H1 (cell line): ENCODE data around the gene VPS26A. TPM values are rescaled to one million over a fixed set of nuclear protein-coding genes. Genes with fewer than 3 reads are reported as not detected.

ENCODE experiments used
- CTCF ChIA-PET: fragments of 300-600 bp; sonication (Branson Sonifier 250); formaldehyde crosslinking; loops from one replicate; lab custom pipeline; 2021; ENCODE audit not compliant: partially characterized antibody; lab: Charles Lee
- POLR2A ChIA-PET: fragments of 300-600 bp; sonication (Branson Sonifier 250); formaldehyde crosslinking; loops from one replicate; lab custom pipeline; 2021; ENCODE audit warnings: inconsistent platforms; ENCODE audit not compliant: partially characterized antibody; lab: Charles Lee
- DNase-seq, 2 experiments: peaks; one replicate each; pipeline versions ENCODE4 v3.0.0 to v3.0.0-alpha.2; 2010 to 2022; ENCODE audit warnings: low spot score in 2 of 2, low read depth in 1 of 2, mixed read lengths in 1 of 2
- FAIRE-seq: peaks from 2 replicates; lab custom pipeline; 2011; peaks lifted over from hg19 to GRCh38; lab: Jason Lieb, UNC
- H2AFZ ChIP-seq: 2 replicates; pipeline ENCODE4 v1.8.1; 2012; ENCODE audit warnings: low read length, inconsistent platforms
- H2AK5ac ChIP-seq: 2 replicates; pipeline ENCODE4 v1.6.1; 2013; ENCODE audit warnings: low read depth, low read length
- H2BK120ac ChIP-seq: replicated peaks from 2 replicates; pipeline ENCODE3; 2013; ENCODE audit warnings: low read depth, low read length, inconsistent platforms
- H2BK12ac ChIP-seq: 2 replicates; pipeline ENCODE4 v1.6.1; 2013; ENCODE audit warnings: low read depth, low read length
- H2BK15ac ChIP-seq: 2 replicates; pipeline ENCODE4 v1.6.1; 2013; ENCODE audit warnings: low read length
- H2BK20ac ChIP-seq: 2 replicates; pipeline ENCODE4 v1.6.1; 2013; ENCODE audit warnings: low read length
- H2BK5ac ChIP-seq: 2 replicates; pipeline ENCODE4 v1.6.1; 2013; ENCODE audit warnings: low read depth, low read length
- H3K14ac ChIP-seq: 2 replicates; pipeline ENCODE4 v1.6.1; 2013; ENCODE audit warnings: inconsistent platforms; ENCODE audit not compliant: insufficient read length
- H3K18ac ChIP-seq: 2 replicates; pipeline ENCODE4 v1.6.1; 2013; ENCODE audit warnings: low read length; ENCODE audit errors: extremely low read depth
- H3K23ac ChIP-seq: 2 replicates; pipeline ENCODE4 v1.6.1; 2013; ENCODE audit warnings: inconsistent platforms; ENCODE audit not compliant: insufficient read length
- H3K23me2 ChIP-seq: 2 replicates; pipeline ENCODE4 v1.6.1; 2013; ENCODE audit warnings: low read depth, low read length
- H3K27ac ChIP-seq: 2 replicates; pipeline ENCODE4 v1.6.1; 2011; ENCODE audit warnings: low read depth, low read length, inconsistent platforms
- H3K27me3 ChIP-seq, 4 experiments: replicated peaks in 1 of 4; 1 replicate in 1 of 4; 2 replicates in 3 of 4; pipeline versions ENCODE4 v1.6.1 to v1.8.1; 2011 to 2013; ENCODE audit warnings: low read length in 3 of 4, mild to moderate bottlenecking in 3 of 4, inconsistent platforms in 2 of 4, mixed read lengths in 2 of 4, moderate library complexity in 1 of 4; ENCODE audit not compliant: control insufficient read depth in 3 of 4, insufficient read depth in 3 of 4; ENCODE audit errors: extremely low read depth in 1 of 4
- H3K36me3 ChIP-seq, 4 experiments: 2 replicates each; pipeline versions ENCODE4 v1.6.1 to v1.8.1; 2011 to 2013; ENCODE audit warnings: mild to moderate bottlenecking in 4 of 4, low read length in 3 of 4, moderate library complexity in 2 of 4, control low read depth in 1 of 4, inconsistent platforms in 1 of 4; ENCODE audit not compliant: insufficient read depth in 4 of 4, control insufficient read depth in 2 of 4
- H3K4ac ChIP-seq: replicated peaks from 2 replicates; pipeline ENCODE3; 2013; ENCODE audit warnings: low read length, low read depth, mixed read lengths, inconsistent platforms; ENCODE audit not compliant: insufficient read length
- H3K4me1 ChIP-seq, 4 experiments: replicated peaks in 1 of 4; 1 replicate in 1 of 4; 2 replicates in 3 of 4; pipeline versions ENCODE4 v1.6.1 to v1.8.1; 2011 to 2013; ENCODE audit warnings: low read length in 3 of 4, inconsistent platforms in 2 of 4, mixed read lengths in 1 of 4; ENCODE audit not compliant: insufficient read depth in 4 of 4, control insufficient read depth in 3 of 4
- H3K4me2 ChIP-seq, 2 experiments: 2 replicates each; pipeline versions ENCODE4 v1.6.1 to v1.8.1; 2011 to 2013; ENCODE audit warnings: low read depth in 2 of 2, low read length in 2 of 2, control low read depth in 1 of 2, inconsistent platforms in 1 of 2, mild to moderate bottlenecking in 1 of 2; ENCODE audit not compliant: insufficient read depth in 1 of 2
- H3K4me3 ChIP-seq, 4 experiments: fragments of 200-600, 300-600 bp in 1 of 4; sonication (generic), shearing (Covaris generic), sonication (Bioruptor Twin) in 1 of 4; 2 replicates each; pipeline versions ENCODE4 v1.5.1 to v1.8.1; 2011 to 2016; ENCODE audit warnings: low read length in 4 of 4, low read depth in 3 of 4, control low read depth in 2 of 4, inconsistent platforms in 2 of 4, mild to moderate bottlenecking in 2 of 4, mixed read lengths in 1 of 4, moderate library complexity in 1 of 4; ENCODE audit not compliant: insufficient read depth in 2 of 4; ENCODE audit errors: extremely low read depth in 1 of 4
- H3K56ac ChIP-seq: replicated peaks from 2 replicates; pipeline ENCODE3; 2013; ENCODE audit warnings: low read depth, mild to moderate bottlenecking, mixed read lengths, low read length, inconsistent platforms; ENCODE audit not compliant: insufficient read length
- H3K79me1 ChIP-seq: 2 replicates; pipeline ENCODE4 v1.6.1; 2013; ENCODE audit warnings: low read depth, low read length, control low read depth
- H3K79me2 ChIP-seq, 2 experiments: 2 replicates each; pipeline versions ENCODE4 v1.6.1 to v1.8.1; 2012 to 2013; ENCODE audit warnings: low read length in 2 of 2, mild to moderate bottlenecking in 2 of 2, inconsistent platforms in 1 of 2; ENCODE audit not compliant: insufficient read depth in 2 of 2, control insufficient read depth in 1 of 2
- H3K9ac ChIP-seq, 4 experiments: replicated peaks in 1 of 4; 1 replicate in 1 of 4; 2 replicates in 3 of 4; pipeline versions ENCODE4 v1.6.1 to v1.8.1; 2011 to 2013; ENCODE audit warnings: low read depth in 3 of 4, low read length in 3 of 4, control low read depth in 2 of 4, mild to moderate bottlenecking in 2 of 4, moderate library complexity in 2 of 4, inconsistent platforms in 1 of 4; ENCODE audit errors: extremely low read depth in 1 of 4
- H3K9me3 ChIP-seq, 2 experiments: 2 replicates each; pipeline versions ENCODE4 v1.6.1 to v1.8.1; 2012 to 2013; ENCODE audit warnings: mild to moderate bottlenecking in 2 of 2, moderate library complexity in 2 of 2, control low read depth in 1 of 2, inconsistent platforms in 1 of 2, low read depth in 1 of 2, low read length in 1 of 2, mixed read lengths in 1 of 2; ENCODE audit not compliant: insufficient read depth in 2 of 2
- H4K20me1 ChIP-seq, 2 experiments: replicated peaks in 1 of 2; 2 replicates each; pipeline versions ENCODE3 to v1.8.1; 2011 to 2013; ENCODE audit warnings: inconsistent platforms in 2 of 2, low read length in 2 of 2, mild to moderate bottlenecking in 1 of 2; ENCODE audit not compliant: insufficient read depth in 2 of 2, control insufficient read depth in 1 of 2
- H4K5ac ChIP-seq: 2 replicates; pipeline ENCODE4 v1.6.1; 2013; ENCODE audit warnings: low read length, low read depth, mixed read lengths, inconsistent platforms; ENCODE audit not compliant: insufficient read length
- H4K8ac ChIP-seq: 2 replicates; pipeline ENCODE4 v1.8.0; 2013; ENCODE audit warnings: mild to moderate bottlenecking, moderate library complexity, low read length, inconsistent platforms; ENCODE audit not compliant: insufficient read depth; ENCODE audit errors: extremely low read depth
- H4K91ac ChIP-seq: replicated peaks from 2 replicates; pipeline ENCODE3; 2013; ENCODE audit warnings: low read length, mixed read lengths, inconsistent platforms; ENCODE audit not compliant: insufficient read length
- ASH2L ChIP-seq: fragments of 200-600, 300-600 bp; sonication (generic); IDR thresholded peaks from one replicate; pipeline ENCODE4 v1.7.1; 2017; ENCODE audit warnings: low read length
- HDAC2 ChIP-seq, 2 experiments: fragments of 300-600 bp in 1 of 2; sonication (generic) in 1 of 2; IDR thresholded peaks; 2 replicates each; pipeline ENCODE4 v1.6.1; 2011 to 2012; ENCODE audit warnings: low read depth in 2 of 2, low read length in 2 of 2, mild to moderate bottlenecking in 2 of 2, moderate library complexity in 2 of 2, borderline replicate concordance in 1 of 2, inconsistent platforms in 1 of 2
- SP1 ChIP-seq: IDR thresholded peaks from 2 replicates; pipeline ENCODE4 v1.6.1; 2011; ENCODE audit warnings: low read depth, low read length
- TAF1 ChIP-seq: IDR thresholded peaks from 2 replicates; pipeline ENCODE4 v1.6.1; 2011; ENCODE audit warnings: mild to moderate bottlenecking, low read depth, low read length
- WGBS, 2 experiments: shearing (Covaris generic) in 1 of 2; methylation state at CpG; one replicate each; pipeline versions ENCODE4 v1.1.6 to v1.1.7; 2013 to 2015; ENCODE audit warnings: low lambda C conversion rate in 2 of 2, mixed read lengths in 2 of 2, inconsistent platforms in 1 of 2, low coverage in 1 of 2, missing lambda C conversion rate in 1 of 2; ENCODE audit not compliant: insufficient replicate concordance in 2 of 2, insufficient coverage in 1 of 2, insufficient read length in 1 of 2; ENCODE audit errors: extremely low coverage in 1 of 2, missing lambda C conversion rate in 1 of 2; 5-methylcytosine and 5-hydroxymethylcytosine counted together
- polyA plus RNA-seq, 7 experiments: library from polyadenylated mRNA; depleted of rRNA in 3 of 7; stranded (reverse) in 5 of 7; unstranded in 2 of 7; fragments of >200 nt in 5 of 7; fragments of 200-250 nt in 2 of 7; gene quantifications; 1 replicate in 5 of 7; 2 replicates in 1 of 7; 4 replicates in 1 of 7; pipeline versions ENCODE4 v1.2.1 to v1.2.3, GENCODE V29; 2011 to 2013; ENCODE audit warnings: missing spikeins in 2 of 7, mixed read lengths in 2 of 7
- total RNA-seq: library from RNA; stranded (reverse); fragmentation: NEBNext Ultra II Directional; extraction: Animal tissue kit (Norgen Biotek cat#: 25700); gene quantifications from 2 replicates; pipeline ENCODE4 v1.2.1, GENCODE V29; 2021
- TF ChIP-seq, protein P1 (sequence below): IDR thresholded peaks from 2 replicates; pipeline ENCODE4 v1.6.1; 2012; ENCODE audit warnings: inconsistent platforms

The VPS26A gene
- total and polyA plus RNA-seq, 2 of the 8 experiments (the other 6 are each of a cell fraction or from before 2014, with no cell fraction given), result 10.7 to 44.8 TPM

DNA sequence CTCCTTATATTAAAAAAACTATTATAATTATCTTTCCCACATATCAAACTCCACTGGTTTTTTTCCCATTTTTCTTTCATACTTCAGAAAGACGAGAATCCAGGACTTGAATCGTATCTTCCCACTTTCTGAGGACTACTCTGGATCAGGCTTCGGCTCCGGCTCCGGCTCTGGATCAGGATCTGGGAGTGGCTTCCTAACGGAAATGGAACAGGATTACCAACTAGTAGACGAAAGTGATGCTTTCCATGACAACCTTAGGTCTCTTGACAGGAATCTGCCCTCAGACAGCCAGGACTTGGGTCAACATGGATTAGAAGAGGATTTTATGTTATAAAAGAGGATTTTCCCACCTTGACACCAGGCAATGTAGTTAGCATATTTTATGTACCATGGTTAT is 20.2 kb upstream of the VPS26A start:
- no peak overlapping the region for H4K91ac ChIP-seq
- TF ChIP-seq TAF1 (no peak), ASH2L (no peak), HDAC2 (IDR thresholded peaks at IDR 0.05; ENCODE audit: borderline replicate concordance in 1 of 2, low read depth in 2 of 2, low read length in 2 of 2) (no peak), SP1 (no peak)
- TF ChIP-seq, protein P1, sequence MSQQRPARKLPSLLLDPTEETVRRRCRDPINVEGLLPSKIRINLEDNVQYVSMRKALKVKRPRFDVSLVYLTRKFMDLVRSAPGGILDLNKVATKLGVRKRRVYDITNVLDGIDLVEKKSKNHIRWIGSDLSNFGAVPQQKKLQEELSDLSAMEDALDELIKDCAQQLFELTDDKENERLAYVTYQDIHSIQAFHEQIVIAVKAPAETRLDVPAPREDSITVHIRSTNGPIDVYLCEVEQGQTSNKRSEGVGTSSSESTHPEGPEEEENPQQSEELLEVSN, result no peak
- TF ChIP-seq, all 59 proteins: peak for 0
- H3K4ac ChIP-seq, result no peak overlapping the region
- no peaks in the 10 kb centered on the region for H3K79me1 ChIP-seq
- H2AFZ ChIP-seq, result no peak overlapping the region
- H4K20me1 ChIP-seq, result no peaks in the 10 kb centered on the region
- no peak overlapping the region for H3K56ac ChIP-seq
- no peaks in the 10 kb centered on the region for H3K36me3 ChIP-seq
- H2AK5ac ChIP-seq, result no peak overlapping the region
- no peak overlapping the region for H2BK5ac ChIP-seq
- WGBS, 2 experiments, result 84% methylated on average over 7 of the region's 7 CpGs; no CpG with 5 or more reads in 1 of the 2 experiments
- H3K27me3 ChIP-seq, result no peaks in the 10 kb centered on the region
- H3K79me2 ChIP-seq, result no peaks in the 10 kb centered on the region
- no peak overlapping the region for H3K23ac ChIP-seq
- H3K23me2 ChIP-seq, result no peaks in the 10 kb centered on the region
- H3K4me1 ChIP-seq, result peaks cover 0 to 2% (median 0%) of the 10 kb centered on the region in 4 experiments; a peak in 1 of 7 replicates
- H4K5ac ChIP-seq, result no peak overlapping the region
- no peak for DNase-seq
- H2BK12ac ChIP-seq, result no peak overlapping the region
- no peak overlapping the region for H4K8ac ChIP-seq
- H3K4me2 ChIP-seq, result no peak overlapping the region
- no peak overlapping the region for H3K18ac ChIP-seq
- ChIA-PET POLR2A (no interaction called here), CTCF (interaction anchor here (2.7 kb wide), 1 partner anchor 99 kb away, joined by 10 read pairs; no protein-coding TSS in a partner anchor)
- H2BK15ac ChIP-seq, result no peak overlapping the region
- no peak overlapping the region for H3K14ac ChIP-seq
- H3K9me3 ChIP-seq, result no peaks in the 10 kb centered on the region
- H3K4me3 ChIP-seq, result no peak overlapping the region
- H2BK120ac ChIP-seq, result no peak overlapping the region
- H3K27ac ChIP-seq, result no peak overlapping the region
- H2BK20ac ChIP-seq, result no peak overlapping the region
- FAIRE-seq, result no peak
- H3K9ac ChIP-seq, result no peak overlapping the region
